GM21515 (cell line): Measurements from ENCODE around the gene UNC13A.

Source experiments
- ATAC-seq: cut with Tn5 transposase; IDR thresholded peaks from one replicate; pipeline ENCODE4 v1.9.1; 2021; ENCODE audit not compliant: unreplicated experiment

Gene UNC13A

DNA sequence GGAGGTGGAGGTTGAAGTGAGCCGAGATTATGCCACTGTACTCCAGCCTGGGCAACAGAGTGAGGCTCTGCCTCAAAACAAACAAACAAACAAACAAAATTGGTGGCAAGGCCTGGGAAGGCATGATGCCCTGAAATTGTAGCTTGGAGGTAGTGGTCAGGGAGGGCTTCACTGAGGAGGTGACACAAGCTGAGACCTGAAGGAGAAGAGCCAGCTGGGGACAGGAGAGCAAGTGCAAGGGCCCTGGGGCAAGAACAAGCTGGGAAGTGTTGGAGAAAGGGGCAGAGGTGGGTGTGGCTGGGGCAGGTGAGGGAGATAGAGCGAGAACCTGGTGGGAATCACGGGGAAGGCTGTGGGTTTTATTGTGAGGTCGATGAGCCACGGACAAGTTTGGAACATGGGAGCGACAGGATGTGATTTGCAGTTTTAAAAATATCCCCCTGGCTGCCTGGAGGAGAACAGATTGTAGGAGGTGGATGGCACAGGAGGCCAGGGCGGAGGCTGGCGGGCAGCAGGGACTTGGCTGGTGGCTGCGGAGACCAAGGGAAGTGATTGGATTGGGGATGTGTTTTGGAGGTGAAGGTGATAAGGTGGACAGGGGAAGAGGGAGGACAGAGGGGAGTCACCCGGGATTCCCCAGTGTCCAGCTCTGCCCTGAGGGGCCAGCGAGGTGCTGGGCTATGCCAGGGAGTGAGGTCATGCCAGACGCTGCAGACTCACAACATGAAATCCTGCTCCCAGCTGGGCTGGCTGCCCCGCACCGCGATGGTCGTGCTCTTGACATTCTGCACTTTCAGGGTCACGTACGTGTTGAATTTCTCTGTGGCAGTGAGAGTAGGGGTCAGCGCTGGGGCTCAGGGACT lies 14.0 kb downstream of the UNC13A start:
- ATAC-seq = no peak

GRCh38 chr19:17671906-17672305 lies 16.2 kb downstream of the UNC13A start:
- ATAC-seq = no peak

GRCh38 chr19:17669419-17669818 lies 18.7 kb downstream of the UNC13A start:
- no peak for ATAC-seq

DNA sequence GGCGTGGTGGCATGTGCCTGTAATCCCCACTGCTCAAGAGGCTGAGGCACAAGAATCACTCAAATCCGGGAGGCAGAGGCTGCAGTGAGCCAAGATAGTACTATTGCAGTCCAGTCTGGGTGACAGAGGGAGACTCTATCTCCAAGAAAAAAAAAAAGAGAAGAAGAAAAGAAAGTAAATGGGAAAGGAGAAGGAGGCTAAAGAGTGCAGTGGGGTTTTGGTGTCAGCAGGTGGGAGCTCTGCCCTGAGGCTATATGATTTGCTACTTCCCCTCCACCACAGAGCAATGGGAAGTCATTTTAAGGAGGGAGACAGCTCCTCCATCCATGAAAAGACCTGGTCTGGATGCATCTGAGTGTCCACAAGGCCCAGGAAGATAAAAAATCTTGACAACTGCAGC lies 23.1 kb downstream of the UNC13A start:
- ATAC-seq = no peak

GRCh38 chr19:17659996-17660395 lies 28.2 kb downstream of the UNC13A start:
- no peak for ATAC-seq

DNA sequence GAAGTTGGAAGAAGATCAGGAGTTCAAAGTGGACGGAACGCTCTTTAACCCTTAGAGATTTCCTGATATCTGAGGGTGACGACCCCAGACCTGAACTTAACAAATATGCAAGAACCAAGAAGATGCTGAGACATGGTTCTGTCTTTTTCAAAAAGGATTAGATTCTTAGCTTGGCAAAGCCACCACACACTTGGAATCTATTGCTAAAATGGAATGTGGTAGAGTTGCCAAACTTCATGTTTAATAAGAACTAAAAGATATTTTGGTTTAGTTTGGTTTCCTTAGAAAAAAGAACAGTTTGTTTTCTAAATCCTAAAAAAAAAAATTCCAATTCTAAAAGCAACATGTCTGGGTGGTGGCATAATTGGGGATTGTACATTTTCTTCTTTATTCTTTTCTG lies 29.5 kb downstream of the UNC13A start:
- no peak for ATAC-seq

DNA sequence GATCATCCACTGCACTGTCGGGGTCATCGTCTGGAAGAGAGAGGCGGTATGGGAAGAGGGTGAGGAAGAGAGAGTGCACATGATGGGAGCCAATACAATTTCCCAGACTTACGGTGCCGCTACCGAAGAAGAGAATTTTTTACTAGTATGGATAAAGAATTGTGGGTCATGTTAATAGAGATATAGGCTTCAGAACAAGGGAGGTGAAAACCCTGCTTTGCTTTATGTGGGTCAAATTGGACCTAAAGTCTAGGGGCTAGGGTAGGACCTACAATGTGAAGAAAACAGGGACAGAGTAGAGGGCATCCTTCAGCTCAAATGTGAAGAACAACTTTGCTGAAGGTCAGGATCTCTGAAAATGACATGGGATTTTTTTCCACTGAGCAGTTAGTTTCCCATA lies 29.9 kb downstream of the UNC13A start:
- ATAC-seq = no peak

DNA sequence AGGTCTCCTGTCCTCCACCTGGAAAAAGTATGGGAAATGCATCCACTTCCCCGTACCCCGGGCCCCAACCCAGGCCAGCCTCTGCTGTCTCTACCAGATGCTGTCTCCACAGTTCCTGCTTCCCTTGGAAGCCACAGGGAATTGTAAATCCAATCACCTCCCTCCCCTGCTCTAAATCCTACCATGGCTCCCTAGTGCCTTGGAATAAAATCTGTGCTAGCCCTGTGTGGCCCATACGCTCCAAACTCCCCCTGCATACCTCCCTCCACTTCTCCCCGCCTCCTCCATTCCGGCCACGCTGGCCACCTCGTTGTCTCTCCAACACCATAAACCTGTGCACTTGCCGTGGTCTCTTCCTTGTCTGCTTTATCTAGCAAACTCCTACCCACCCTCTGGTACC lies 31.2 kb downstream of the UNC13A start:
- no peak for ATAC-seq

DNA sequence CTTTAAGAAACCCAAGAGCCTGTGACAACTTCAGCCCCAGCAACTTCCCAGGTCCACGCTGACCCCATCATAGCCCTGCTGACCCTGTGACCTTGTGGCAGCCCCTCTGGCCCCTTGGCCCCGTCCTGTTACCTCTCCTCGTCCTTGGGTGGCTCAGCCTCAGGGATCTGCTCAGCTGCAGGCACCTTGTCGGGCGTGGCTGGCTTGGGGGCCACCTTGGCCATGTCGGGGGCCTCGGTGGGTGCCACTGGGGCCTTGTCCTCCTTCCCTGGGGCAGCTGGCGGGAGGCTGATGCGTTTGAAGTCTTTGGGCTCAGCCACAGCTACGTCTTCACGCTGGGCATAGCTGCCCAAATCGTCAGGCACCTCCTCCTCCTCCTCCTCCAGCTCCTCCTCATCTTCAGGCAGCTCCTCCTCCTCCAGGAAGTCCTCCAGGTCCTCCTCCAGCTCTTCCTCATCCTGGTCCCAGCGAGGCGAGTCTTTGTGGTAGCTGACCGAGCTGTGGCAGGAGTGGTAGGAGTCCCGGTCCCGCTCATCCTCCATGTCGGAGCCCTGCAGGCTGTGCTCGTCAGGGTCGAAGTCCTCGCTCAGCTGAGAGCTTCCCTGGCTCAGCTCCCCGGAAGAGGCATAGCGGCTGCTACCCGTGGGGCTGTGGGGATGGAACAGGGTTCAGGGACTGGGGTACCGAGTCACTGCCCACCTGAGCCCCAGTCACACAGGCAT lies 32.2 kb downstream of the UNC13A start:
- no peak for ATAC-seq

DNA sequence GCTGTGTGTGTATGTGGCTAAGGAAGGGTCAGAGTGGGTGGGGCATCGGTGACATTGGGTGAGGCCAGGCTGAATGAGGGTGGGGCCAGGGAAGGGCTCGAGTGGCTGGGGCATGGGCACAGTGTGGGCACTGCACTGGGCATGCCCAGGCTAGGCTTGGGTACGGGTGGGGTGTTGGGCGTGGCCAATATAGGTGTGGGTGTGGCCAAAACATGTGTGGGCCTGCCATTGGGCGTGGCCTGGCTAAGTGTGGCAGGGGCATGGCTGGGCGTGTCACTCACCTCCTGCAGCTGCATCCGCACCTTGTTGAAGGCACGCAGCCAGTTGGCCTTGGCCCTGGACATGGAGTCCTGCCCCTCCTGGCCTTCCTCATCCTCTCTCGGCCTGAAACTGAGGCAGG lies 33.2 kb downstream of the UNC13A start:
- ATAC-seq = no peak

- ATAC-seq = no peak
Observed at GRCh38 chr19:17652627-17653026, 35.5 kb downstream of the UNC13A start.

DNA sequence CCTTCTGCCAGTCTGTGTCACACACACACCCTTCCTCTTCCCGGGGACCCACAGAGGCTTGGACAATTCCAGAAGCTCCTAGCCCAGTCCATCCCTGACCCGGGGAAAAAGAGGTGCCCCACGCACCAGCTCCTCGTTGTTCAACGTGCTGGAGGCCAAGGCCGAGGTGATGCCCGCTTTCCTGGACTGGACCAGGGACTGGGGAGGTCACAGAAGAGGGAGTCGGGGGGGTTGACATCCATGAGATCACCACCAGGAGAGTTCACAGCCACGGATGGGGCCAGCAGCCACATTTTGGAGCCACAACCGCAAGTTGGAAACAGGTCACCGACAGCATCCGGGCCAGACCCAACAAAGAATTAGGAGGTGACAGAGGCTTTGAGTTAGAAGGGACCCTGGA lies 39.4 kb downstream of the UNC13A start:
- ATAC-seq = no peak

DNA sequence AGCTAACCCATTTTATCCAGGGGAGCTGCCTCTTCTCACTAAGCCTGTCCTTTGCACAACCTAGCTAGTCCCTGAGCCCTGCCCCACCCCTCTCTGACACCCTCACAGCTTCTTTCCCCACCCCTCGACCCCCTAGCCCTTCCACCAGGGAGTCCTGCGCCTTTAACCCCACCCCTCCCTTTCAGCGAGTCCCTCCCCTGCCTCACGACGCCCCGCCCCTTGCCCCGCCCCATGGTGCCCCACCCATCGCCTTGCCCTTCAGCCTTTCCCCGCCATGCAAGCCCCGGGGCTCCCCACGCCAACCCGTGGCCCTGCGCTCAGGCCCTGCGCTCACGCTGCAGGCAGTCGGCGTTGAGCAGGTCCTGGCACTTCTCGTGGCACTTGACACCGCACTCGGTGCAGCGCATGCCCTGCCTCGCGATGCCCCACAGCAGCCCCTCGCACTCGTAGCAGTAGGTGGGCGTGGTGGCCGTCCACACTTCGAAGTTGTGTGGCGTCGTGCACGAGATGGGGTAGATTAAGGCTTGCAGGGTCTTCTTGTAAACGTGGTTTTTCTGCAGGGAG lies 40.0 kb downstream of the UNC13A start:
- no peak for ATAC-seq

GRCh38 chr19:17647071-17648020 lies 40.8 kb downstream of the UNC13A start:
- ATAC-seq = no peak

DNA sequence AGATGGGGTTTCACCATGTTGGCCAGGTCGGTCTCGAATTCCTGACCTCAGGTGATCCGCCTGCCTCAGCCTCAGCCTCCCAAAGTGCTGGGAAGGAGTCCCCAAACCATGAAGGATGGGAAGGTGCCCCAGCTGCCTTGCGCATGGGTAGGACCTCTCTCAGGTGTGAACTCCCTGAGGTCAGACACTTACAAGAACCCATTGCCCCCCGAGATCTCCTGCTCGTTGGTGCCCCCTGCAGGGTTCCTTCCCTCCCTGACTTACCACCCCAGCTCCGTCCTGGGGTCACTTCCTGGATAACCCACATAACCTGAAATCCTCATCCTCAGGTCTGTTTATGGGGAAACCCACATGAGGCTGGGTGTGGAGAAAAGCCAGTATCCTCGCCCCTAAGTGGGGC lies 41.7 kb downstream of the UNC13A start:
- no peak for ATAC-seq

DNA sequence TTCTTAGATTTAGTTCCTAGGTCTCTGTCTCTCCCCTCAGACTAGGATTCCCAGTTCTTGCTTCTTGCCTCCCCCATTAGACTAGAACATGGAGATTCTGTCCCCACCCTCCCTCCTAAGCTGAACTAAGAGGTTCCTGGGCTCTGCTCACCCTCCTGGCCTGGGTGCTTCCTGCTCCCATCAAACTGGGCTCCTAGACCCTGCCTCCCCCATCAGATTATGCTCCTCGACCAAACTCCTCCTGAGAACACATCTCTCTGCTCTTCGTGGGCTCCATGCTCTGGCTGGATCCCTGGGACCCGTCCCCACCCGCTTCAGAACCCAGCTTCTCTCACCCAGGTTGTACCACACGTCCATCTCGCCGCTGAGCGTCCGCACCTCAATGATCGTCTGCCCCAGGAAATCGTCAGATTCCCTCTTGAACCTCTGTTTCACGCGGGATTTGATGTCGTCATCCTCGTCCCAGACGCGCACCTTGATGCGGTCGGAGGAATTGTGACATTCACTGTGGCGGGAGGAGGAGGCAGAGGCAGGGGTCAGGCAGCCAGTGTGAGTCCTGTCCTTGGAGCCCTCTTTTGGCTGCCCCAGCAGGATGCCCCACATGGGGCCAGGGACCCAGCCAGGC lies 42.7 kb downstream of the UNC13A start:
- no peak for ATAC-seq

DNA sequence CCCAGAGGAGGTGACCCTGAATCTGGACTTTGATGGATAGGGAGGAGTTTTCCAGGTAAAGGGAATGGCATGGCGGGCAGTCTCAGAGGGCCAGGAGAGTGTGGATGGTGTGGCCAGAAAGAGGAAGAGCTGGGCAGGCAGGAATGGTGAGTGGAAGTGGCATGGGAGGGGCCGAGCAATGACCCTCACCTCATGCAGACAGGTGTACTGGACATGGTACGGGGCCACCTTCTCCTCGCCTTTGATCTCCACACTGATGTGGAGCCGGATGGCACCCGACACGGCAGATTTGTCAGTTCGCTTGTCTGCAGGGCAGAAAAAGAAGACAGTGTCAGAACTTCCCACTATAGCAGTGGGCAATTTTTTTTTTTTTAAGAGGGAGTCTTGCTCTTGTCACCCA lies 45.5 kb downstream of the UNC13A start:
- no peak for ATAC-seq

GRCh38 chr19:17641846-17642245 lies 46.3 kb downstream of the UNC13A start:
- ATAC-seq = no peak

GRCh38 chr19:17641181-17641580 lies 47.0 kb downstream of the UNC13A start:
- no peak for ATAC-seq

- ATAC-seq = no peak
Observed at GRCh38 chr19:17633700-17634099, 54.5 kb downstream of the UNC13A start.

DNA sequence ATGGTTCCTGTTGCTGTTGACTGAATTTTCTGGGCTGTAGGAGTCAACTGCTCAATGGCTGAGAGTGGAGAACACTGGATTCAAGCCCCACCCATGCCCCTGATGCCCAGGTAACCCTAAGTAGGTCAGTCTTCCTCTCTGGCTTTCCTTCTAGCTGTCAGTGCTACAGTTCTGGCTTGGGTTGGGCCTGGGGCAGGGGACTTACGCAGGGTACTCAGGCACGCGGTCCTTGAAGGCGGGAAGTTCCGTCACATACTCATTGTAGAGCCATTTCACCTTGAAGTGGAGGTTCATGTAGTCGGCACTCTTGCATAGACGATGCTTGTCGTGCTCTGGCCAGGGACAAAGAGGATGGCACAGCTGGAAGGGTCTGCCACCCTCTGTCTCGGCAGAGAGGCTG lies 55.6 kb downstream of the UNC13A start:
- ATAC-seq = no peak
